Upper lobe of left lung (tissue), 6 donors: ENCODE results near the gene PLCB1. TPM values are rescaled to one million over a fixed set of nuclear protein-coding genes. Genes with fewer than 3 reads are reported as not detected.

Experiments
- ATAC-seq, 2 donors: fragments of 200-7000 bp; cut with Tn5 transposase; one replicate each; pipeline ENCODE4 v1.9.1; 2022; ENCODE audit warnings: mild to moderate bottlenecking in 2 of 2, moderate library complexity in 2 of 2; ENCODE audit not compliant: low FRiP score in 2 of 2
- DNase-seq, 2 donors: peaks; one replicate each; pipeline ENCODE4 v3.0.0-alpha.2; 2019 to 2020
- H3K27ac ChIP-seq, 4 donors: fragments of 200-600 bp; sonication (generic); one replicate each; pipeline ENCODE4 v1.5.1; 2016 to 2019
- H3K27me3 ChIP-seq, 4 donors: fragments of 200-600 bp; sonication (generic); one replicate each; pipeline ENCODE4 v1.5.1; 2017 to 2019
- H3K36me3 ChIP-seq, 4 donors: fragments of 200-600 bp; sonication (generic); one replicate each; pipeline ENCODE4 v1.5.1; 2016 to 2019
- H3K4me1 ChIP-seq, 4 donors: fragments of 200-600 bp; sonication (generic); one replicate each; pipeline ENCODE4 v1.5.1; 2018 to 2019
- H3K4me3 ChIP-seq, 4 donors: fragments of 200-600 bp; sonication (generic); one replicate each; pipeline ENCODE4 v1.5.1; 2017 to 2019; ENCODE audit warnings: mild to moderate bottlenecking in 2 of 4, moderate library complexity in 1 of 4
- H3K9me3 ChIP-seq, 4 donors: fragments of 200-600 bp; sonication (generic); one replicate each; pipeline ENCODE4 v1.5.1; 2018 to 2019
- CTCF ChIP-seq, 6 experiments: fragments of 450-650 bp in 4 of 6; fragments of 200-600 bp in 2 of 6; sonication (generic) in 2 of 6; IDR thresholded peaks; one replicate each; pipeline ENCODE4 v1.5.1; 2016 to 2019; ENCODE audit warnings: antibody characterized with exemption in 6 of 6
- EP300 ChIP-seq, 4 donors: sonication (generic); formaldehyde crosslinking; IDR thresholded peaks; one replicate each; pipeline ENCODE4 v1.5.1; 2017; ENCODE audit warnings: antibody characterized with exemption in 4 of 4, control low read depth in 2 of 4
- POLR2A ChIP-seq, 4 donors: fragments of 450-650 bp; IDR thresholded peaks; one replicate each; pipeline ENCODE4 v1.5.1; 2016 to 2017; ENCODE audit warnings: antibody characterized with exemption in 4 of 4, mild to moderate bottlenecking in 2 of 4
- POLR2AphosphoS5 ChIP-seq, 2 donors: sonication (generic); formaldehyde crosslinking; IDR thresholded peaks; one replicate each; pipeline ENCODE4 v1.5.1; 2017; ENCODE audit warnings: antibody characterized with exemption in 2 of 2
- WGBS, 2 donors: methylation state at CpG; one replicate each; pipeline ENCODE4 v1.1.5; 2017 to 2018; 5-methylcytosine and 5-hydroxymethylcytosine counted together
- total RNA-seq, 6 donors: library from RNA; depleted of rRNA in 4 of 6; stranded (reverse); fragments of >200 nt in 4 of 6; gene quantifications; one replicate each; pipeline versions ENCODE4 v1.1.0 to v1.2.1, GENCODE V29; 2016 to 2021
- donor health status: DM: no; HTN: no; CAD: no; lungs with moderate emphysema.
- donor health status: DM: no; HTN: yes; CAD: no; lungs with severe emphysema.

The PLCB1 gene
- total RNA-seq, 6 donors from 2014 or later, result 4.8 to 26.2 (median 10.7) TPM

DNA sequence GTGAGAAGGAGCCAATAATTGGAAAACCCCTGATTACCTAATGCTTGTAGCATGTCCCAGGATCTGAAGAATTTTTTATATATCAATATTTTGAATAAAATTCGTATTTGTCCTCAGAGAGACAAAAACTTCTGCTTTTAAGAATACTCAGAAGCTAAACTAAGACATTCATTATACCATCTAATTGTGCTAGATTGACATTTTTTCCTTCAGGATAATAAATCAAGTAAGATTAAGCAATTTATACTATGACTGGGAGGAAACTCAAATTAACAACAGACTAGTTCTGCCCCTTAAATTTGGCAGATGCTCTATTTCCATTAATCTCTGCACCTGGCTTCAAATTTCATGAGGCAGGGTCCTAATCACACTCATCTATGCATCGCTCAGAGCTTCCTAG is 291.4 kb downstream of the PLCB1 start:
- Histone ChIP-seq H3K27ac (no peak overlapping the region), H3K27me3 (no peaks in the 10 kb centered on the region), H3K4me1 (peaks cover 0 to 21% (median 8%) of the 10 kb centered on the region in 4 donors), H3K4me3 (no peak overlapping the region), H3K36me3 (no peaks in the 10 kb centered on the region), H3K9me3 (no peaks in the 10 kb centered on the region)
- TF ChIP-seq EP300 (IDR thresholded peaks at IDR 0.05) (no peak), CTCF (IDR thresholded peaks at IDR 0.05) (no peak), POLR2AphosphoS5 (IDR thresholded peaks at IDR 0.05) (no peak), POLR2A (IDR thresholded peaks at IDR 0.05) (no peak)
- ATAC-seq (no peak), DNase-seq (no peak)
- WGBS, 2 donors, result 78 to 81% methylated on average over 2 of the region's 2 CpGs

DNA sequence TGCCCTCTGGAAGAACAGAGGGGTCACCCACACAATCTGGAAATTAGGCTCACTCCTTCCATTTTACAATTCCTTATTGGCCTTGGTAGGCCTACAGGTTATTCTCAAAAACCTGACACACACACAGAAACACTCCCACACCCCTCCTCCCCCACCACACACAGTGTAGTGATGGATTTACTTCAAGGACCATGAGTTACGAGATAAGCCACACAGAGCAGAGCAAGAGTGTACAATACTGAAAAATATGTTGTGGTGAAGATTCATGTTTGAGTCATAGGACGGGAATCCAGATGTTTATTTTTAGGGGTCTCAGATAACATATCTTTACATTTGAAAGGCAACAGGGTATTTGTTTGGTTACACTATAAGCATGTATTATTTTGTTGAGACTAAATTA is 291.9 kb downstream of the PLCB1 start:
- DNase-seq, result no peak
- WGBS, 2 donors, result 86 to 92% methylated on average over 2 of the region's 2 CpGs
- no peak for ATAC-seq

DNA sequence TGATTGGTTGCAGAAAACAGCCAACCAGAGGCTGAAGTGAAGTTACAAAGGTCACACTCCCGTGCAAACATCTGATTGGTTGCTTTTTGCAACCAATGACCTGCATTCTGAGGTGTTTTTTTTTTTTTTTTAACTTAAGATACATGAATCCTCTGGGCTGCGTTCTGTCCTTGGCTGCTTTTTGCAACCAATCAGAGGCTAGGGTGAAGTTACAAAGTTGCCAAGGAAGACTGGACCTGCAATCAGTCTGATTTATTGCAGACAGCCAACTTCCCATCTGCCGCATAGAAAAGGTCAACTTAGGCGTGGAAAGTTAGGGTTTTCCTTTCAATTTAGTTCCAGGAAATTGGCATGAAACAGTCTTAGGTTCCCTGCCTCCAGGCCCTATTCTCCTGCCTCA is 292.9 kb downstream of the PLCB1 start:
- H3K4me1 ChIP-seq, result peaks cover 0 to 22% (median 8%) of the 10 kb centered on the region in 4 donors
- H3K36me3 ChIP-seq, result no peaks in the 10 kb centered on the region
- H3K9me3 ChIP-seq, result no peaks in the 10 kb centered on the region
- H3K4me3 ChIP-seq, result no peak overlapping the region
- TF ChIP-seq CTCF (IDR thresholded peaks at IDR 0.05) (no peak), POLR2AphosphoS5 (IDR thresholded peaks at IDR 0.05) (no peak), EP300 (IDR thresholded peaks at IDR 0.05) (no peak), POLR2A (IDR thresholded peaks at IDR 0.05) (no peak)
- H3K27ac ChIP-seq, result peak overlapping the region in 1 of 4 donors; percentile 84
- DNase-seq (no peak), ATAC-seq (no peak)
- H3K27me3 ChIP-seq, result no peaks in the 10 kb centered on the region
- WGBS, 2 donors, result 60 to 69% methylated on average over 4 of the region's 4 CpGs

More for the DNA sequence above, 291.9 kb downstream of the PLCB1 start:
- no peaks in the 10 kb centered on the region for H3K27me3 ChIP-seq
- H3K36me3 ChIP-seq, result no peaks in the 10 kb centered on the region
- H3K9me3 ChIP-seq, result no peaks in the 10 kb centered on the region
- TF ChIP-seq EP300 (IDR thresholded peaks at IDR 0.05) (no peak), POLR2AphosphoS5 (IDR thresholded peaks at IDR 0.05) (no peak), POLR2A (IDR thresholded peaks at IDR 0.05) (no peak), CTCF (IDR thresholded peaks at IDR 0.05) (no peak)
- H3K4me3 ChIP-seq, result no peak overlapping the region
- H3K4me1 ChIP-seq, result peaks cover 0 to 22% (median 8%) of the 10 kb centered on the region in 4 donors
- H3K27ac ChIP-seq, result no peak overlapping the region

DNA sequence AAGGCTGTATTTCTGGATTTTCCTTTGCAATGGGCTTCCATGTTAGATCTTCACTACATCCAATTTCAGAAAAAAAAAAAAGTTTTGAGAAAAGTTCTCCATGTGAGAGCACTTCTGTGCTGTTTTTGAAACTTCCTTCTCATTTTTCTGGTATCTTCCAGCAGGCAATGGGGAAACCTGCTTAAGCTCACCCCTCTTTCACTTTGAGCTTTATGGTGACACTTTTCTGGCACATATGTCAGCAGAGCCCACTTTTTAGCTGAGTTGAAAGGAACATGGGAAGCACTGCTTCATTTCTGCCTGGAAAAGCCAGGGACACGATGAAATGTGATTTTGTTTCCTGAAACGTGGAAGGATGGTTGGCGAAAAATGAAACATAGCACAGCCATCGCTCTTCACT is 293.7 kb downstream of the PLCB1 start:
- no peak for TF ChIP-seq POLR2AphosphoS5 (IDR thresholded peaks at IDR 0.05)
- no peak for TF ChIP-seq CTCF (IDR thresholded peaks at IDR 0.05)
- no peak for TF ChIP-seq POLR2A (IDR thresholded peaks at IDR 0.05)
- TF ChIP-seq EP300 (IDR thresholded peaks at IDR 0.05), result no peak
- H3K4me3 ChIP-seq, result no peak overlapping the region
- H3K27me3 ChIP-seq, result no peaks in the 10 kb centered on the region
- ATAC-seq (no peak), DNase-seq (no peak)
- peak overlapping the region in 3 of 4 donors; percentile 3 to 84 (median 23) for H3K27ac ChIP-seq
- H3K4me1 ChIP-seq, result peaks cover 0 to 22% (median 8%) of the 10 kb centered on the region in 4 donors
- 81 to 92% methylated on average over 4 of the region's 4 CpGs for WGBS, 2 donors
- no peaks in the 10 kb centered on the region for H3K36me3 ChIP-seq
- H3K9me3 ChIP-seq, result no peaks in the 10 kb centered on the region

DNA sequence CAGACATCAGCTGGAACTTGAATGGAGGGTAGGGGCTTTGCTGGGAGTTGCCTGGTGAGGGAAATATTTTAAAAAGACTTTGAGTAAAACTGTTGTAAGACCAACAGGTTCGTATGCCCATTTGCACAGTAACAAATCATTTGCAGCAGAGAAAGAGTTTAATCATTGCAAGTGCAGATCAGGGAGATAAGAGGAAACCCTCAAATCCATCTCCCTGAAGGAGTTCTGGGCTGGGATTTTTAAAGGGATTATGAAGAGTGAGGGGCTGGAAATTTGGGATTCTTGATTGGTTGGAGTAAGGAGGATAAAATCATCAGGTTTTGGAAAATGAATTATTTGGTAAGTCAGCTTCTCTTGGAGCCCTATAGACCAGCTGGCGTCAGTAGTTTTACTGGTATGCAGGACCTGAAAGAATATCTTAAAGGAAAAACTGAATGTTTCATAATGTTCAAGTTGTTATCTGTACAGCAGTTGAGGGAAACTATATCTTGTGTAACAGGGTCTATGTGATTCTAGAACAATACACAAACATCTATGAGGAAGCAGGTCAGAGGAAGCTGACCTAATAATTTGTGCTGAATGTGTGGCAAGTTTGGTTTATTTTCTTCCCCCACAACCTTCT is 295.5 kb downstream of the PLCB1 start:
- no peaks in the 10 kb centered on the region for H3K36me3 ChIP-seq
- H3K4me3 ChIP-seq, result no peak overlapping the region
- DNase-seq (no peak), ATAC-seq (peak; percentile 57 to 63)
- peaks cover 0 to 27% (median 8%) of the 10 kb centered on the region in 4 donors for H3K4me1 ChIP-seq
- 52 to 68% methylated on average over 2 of the region's 2 CpGs for WGBS, 2 donors
- TF ChIP-seq EP300 (IDR thresholded peaks at IDR 0.05), result peak in 1 of 4 donors; percentile 16
- no peak for TF ChIP-seq CTCF (IDR thresholded peaks at IDR 0.05)
- TF ChIP-seq POLR2AphosphoS5 (IDR thresholded peaks at IDR 0.05), result no peak
- TF ChIP-seq POLR2A (IDR thresholded peaks at IDR 0.05), result no peak
- no peaks in the 10 kb centered on the region for H3K27me3 ChIP-seq
- H3K27ac ChIP-seq, result peak overlapping the region; percentile 45 to 84 (median 72)
- H3K9me3 ChIP-seq, result no peaks in the 10 kb centered on the region
